ENCODE measurements around the gene NECTIN1. TPM values are rescaled to one million over a fixed set of nuclear protein-coding genes. Genes with fewer than 3 reads are reported as not detected.

The NECTIN1 gene
- total RNA-seq, 2 donors from 2014 or later = 4.0 to 4.4 TPM

GRCh38 chr11:119734788-119735187 lies 5.8 kb upstream of the NECTIN1 start:
- no peaks in the 10 kb centered on the region for H3K36me3 ChIP-seq
- TF ChIP-seq CTCF (IDR thresholded peaks at IDR 0.05) = no peak
- peaks cover 0 to 6% of the 10 kb centered on the region in 2 donors for H3K4me1 ChIP-seq
- no peaks in the 10 kb centered on the region for H3K9me3 ChIP-seq
- H3K27me3 ChIP-seq = no peaks in the 10 kb centered on the region
- DNase-seq (ENCODE audit: low spot score) = no peak
- no peak overlapping the region for H3K27ac ChIP-seq
- no peak overlapping the region for H3K4me3 ChIP-seq

- Histone ChIP-seq H3K27ac (no peak overlapping the region), H3K9me3 (no peaks in the 10 kb centered on the region)
- TF ChIP-seq CTCF (IDR thresholded peaks at IDR 0.05) = no peak
Measured at GRCh38 chr11:119730789-119731386, 1.9 kb upstream of the NECTIN1 start.

GRCh38 chr11:119729951-119730613 lies 1.1 kb upstream of the NECTIN1 start:
- Histone ChIP-seq H3K4me3 (peak overlapping the region; percentile 54 to 88), H3K27ac (peak overlapping the region; percentile 88 to 94), H3K4me1 (peaks cover 0 to 34% of the 10 kb centered on the region in 2 donors), H3K27me3 (no peaks in the 10 kb centered on the region), H3K9me3 (no peaks in the 10 kb centered on the region), H3K36me3 (no peaks in the 10 kb centered on the region)
- TF ChIP-seq CTCF (IDR thresholded peaks at IDR 0.05) = no peak
- peak; percentile 84 for DNase-seq (ENCODE audit: low spot score)

More at GRCh38 chr11:119730789-119731386, 1.9 kb upstream of the NECTIN1 start:
- Histone ChIP-seq H3K4me1 (peaks cover 0 to 34% of the 10 kb centered on the region in 2 donors), H3K27me3 (no peaks in the 10 kb centered on the region), H3K36me3 (no peaks in the 10 kb centered on the region), H3K4me3 (no peak overlapping the region)
- DNase-seq (ENCODE audit: low spot score) = no peak

- peak overlapping the region; percentile 54 to 88 for H3K4me3 ChIP-seq
- H3K4me1 ChIP-seq = peaks cover 0 to 34% of the 10 kb centered on the region in 2 donors
- DNase-seq (ENCODE audit: low spot score) = no peak
- peak in 1 of 2 donors; percentile 21 for TF ChIP-seq CTCF (IDR thresholded peaks at IDR 0.05)
- H3K27me3 ChIP-seq = no peaks in the 10 kb centered on the region
- peak overlapping the region; percentile 88 to 94 for H3K27ac ChIP-seq
- H3K9me3 ChIP-seq = no peaks in the 10 kb centered on the region
- H3K36me3 ChIP-seq = no peaks in the 10 kb centered on the region
Measured at GRCh38 chr11:119729581-119729927, 554 bp upstream of the NECTIN1 start.

GRCh38 chr11:119728211-119728626 lies 781 bp downstream of the NECTIN1 start:
- no peaks in the 10 kb centered on the region for H3K27me3 ChIP-seq
- peak overlapping the region; percentile 88 to 94 for H3K27ac ChIP-seq
- no peak for TF ChIP-seq CTCF (IDR thresholded peaks at IDR 0.05)
- peaks cover 0 to 34% of the 10 kb centered on the region in 2 donors for H3K4me1 ChIP-seq
- DNase-seq (ENCODE audit: low spot score) = no peak
- peak overlapping the region; percentile 54 to 88 for H3K4me3 ChIP-seq
- no peaks in the 10 kb centered on the region for H3K36me3 ChIP-seq
- no peaks in the 10 kb centered on the region for H3K9me3 ChIP-seq

All from right atrium auricular region (tissue), 2 donors.